Left lung (tissue), 10 donors: Measurements from ENCODE around the gene MYG1. TPM values are rescaled to one million over a fixed set of nuclear protein-coding genes. Genes with fewer than 3 reads are reported as not detected.
A peak's percentile ranks its signal among the peaks of the same experiment; 100 is the strongest.

ENCODE experiments used
- ATAC-seq: fragments of 200-7000 bp; cut with Tn5 transposase; one replicate; pipeline ENCODE4 v1.9.1; 2020; ENCODE audit warnings: moderate library complexity
- DNase-seq, 4 donors: peaks; one replicate each; pipeline ENCODE4 v3.0.0-alpha.2; 2013 to 2020
- H3K27ac ChIP-seq, 2 donors: fragments of 200-600 bp; sonication (generic) in 1 of 2; one replicate each; pipeline versions ENCODE4 v1.5.0 to v1.8.0; 2020 to 2021
- H3K27me3 ChIP-seq, 2 donors: fragments of 200-600 bp; sonication (generic) in 1 of 2; one replicate each; pipeline versions ENCODE4 v1.5.0 to v1.8.0; 2020 to 2021
- H3K36me3 ChIP-seq, 2 donors: fragments of 200-600 bp; sonication (generic) in 1 of 2; one replicate each; pipeline versions ENCODE4 v1.5.0 to v1.8.0; 2020 to 2021
- H3K4me1 ChIP-seq, 2 donors: fragments of 200-600 bp; one replicate each; pipeline ENCODE4 v1.8.0; 2021
- H3K4me3 ChIP-seq, 2 donors: fragments of 200-600 bp; sonication (generic) in 1 of 2; one replicate each; pipeline versions ENCODE4 v1.5.0 to v1.8.0; 2020 to 2021; ENCODE audit warnings: mild to moderate bottlenecking in 1 of 2
- H3K9me3 ChIP-seq, 2 donors: fragments of 200-600 bp; sonication (generic) in 1 of 2; one replicate each; pipeline versions ENCODE4 v1.5.0 to v1.8.0; 2020 to 2021
- CTCF ChIP-seq, 2 donors: fragments of 200-600 bp; sonication (generic) in 1 of 2; IDR thresholded peaks; one replicate each; pipeline versions ENCODE4 v1.5.0 to v1.8.0; 2021; ENCODE audit warnings: antibody characterized with exemption in 2 of 2
- intact Hi-C, 2 donors: fragments of 100-400 bp; cut with DNase I; formaldehyde crosslinking; loops; one replicate each; pipeline versions ENCODE4 v1.11.2 to v1.14.2; 2022
- polyA plus RNA-seq, 6 donors: library from polyadenylated mRNA; unstranded; fragments of 120-200 nt; gene quantifications; one replicate each; pipeline ENCODE4 v1.2.1, GENCODE V29; 2013; ENCODE audit not compliant: insufficient read length in 6 of 6
- total RNA-seq, 2 donors: library from RNA; stranded (reverse); fragmentation: NEBNext Ultra II Directional; extraction: Animal tissue kit (Norgen Biotek cat#: 25700); gene quantifications; one replicate each; pipeline ENCODE4 v1.2.1, GENCODE V29; 2021
- donor health status: DM: no; HTN: yes; CAD: no.
- donor health status: DM: no; HTN: no; CAD: no.

The MYG1 gene
- total and polyA plus RNA-seq, 8 donors = 27.7 to 51.0 (median 46.7) TPM

- no peaks in the 10 kb centered on the region for H3K9me3 ChIP-seq
- H3K27ac ChIP-seq = no peak overlapping the region
- TF ChIP-seq CTCF (IDR thresholded peaks at IDR 0.05) = no peak
- H3K4me1 ChIP-seq = peaks cover 9 to 29% of the 10 kb centered on the region in 2 donors
- no peaks in the 10 kb centered on the region for H3K36me3 ChIP-seq
- ATAC-seq (no peak), DNase-seq (peak in 1 of 4 donors; percentile 12)
- no peaks in the 10 kb centered on the region for H3K27me3 ChIP-seq
- intact Hi-C loops = no loop called here
- H3K4me3 ChIP-seq = no peak overlapping the region
These were observed 33.7 kb upstream of the MYG1 start for GRCh38 chr12:53265783-53266182.

- Histone ChIP-seq H3K4me1 (peaks cover 9 to 29% of the 10 kb centered on the region in 2 donors), H3K4me3 (peak overlapping the region; percentile 52 to 75), H3K36me3 (no peaks in the 10 kb centered on the region), H3K9me3 (no peaks in the 10 kb centered on the region), H3K27me3 (no peaks in the 10 kb centered on the region), H3K27ac (peak overlapping the region; percentile 33 to 74)
- peak; percentile 56 for ATAC-seq
- intact Hi-C loops = no loop called here
- no peak for TF ChIP-seq CTCF (IDR thresholded peaks at IDR 0.05)
- DNase-seq = peak in 1 of 4 donors; percentile 64
These were observed 32.0 kb upstream of the MYG1 start for GRCh38 chr12:53267306-53267998.

GRCh38 chr12:53267999-53268629 lies 31.4 kb upstream of the MYG1 start, which contains the start of gene ESPL1:
TSS of gene ESPL1 (plus strand) at chr12:53268299. CDS start at chr12:53268767, 468 bp downstream.
- peak within 1 kb of the TSS; percentile 33 to 74 for H3K27ac ChIP-seq
- DNase-seq = peak; percentile 82 to 91 (median 88)
- intact Hi-C loops = no loop called here

GRCh38 chr12:53268630-53269562 lies 30.6 kb upstream of the MYG1 start:
- Histone ChIP-seq H3K27ac (no peak overlapping the region), H3K4me3 (peak overlapping the region; percentile 52 to 75), H3K9me3 (no peaks in the 10 kb centered on the region), H3K36me3 (no peaks in the 10 kb centered on the region), H3K27me3 (no peaks in the 10 kb centered on the region), H3K4me1 (peaks cover 9 to 29% of the 10 kb centered on the region in 2 donors)
- DNase-seq (peak in 1 of 4 donors; percentile 61), ATAC-seq (peak; percentile 4)
- TF ChIP-seq CTCF (IDR thresholded peaks at IDR 0.05) = no peak
- intact Hi-C loops = no loop called here

More at GRCh38 chr12:53267999-53268629, 31.4 kb upstream of the MYG1 start, which contains the start of gene ESPL1:
- ATAC-seq = peak; percentile 94
- Histone ChIP-seq H3K36me3 (no peaks in the 10 kb centered on the region), H3K9me3 (no peaks in the 10 kb centered on the region), H3K27me3 (no peaks in the 10 kb centered on the region), H3K4me3 (peak within 1 kb of the TSS; percentile 52 to 75), H3K4me1 (peaks cover 9 to 29% of the 10 kb centered on the region in 2 donors)
- peak; percentile 17 to 35 for TF ChIP-seq CTCF (IDR thresholded peaks at IDR 0.05)
